ENCODE data around the gene NAGPA. TPM values are rescaled to one million over a fixed set of nuclear protein-coding genes. Genes with fewer than 3 reads are reported as not detected.

The NAGPA gene
- polyA plus RNA-seq, 3 donors from 2014 or later = 26.6 to 50.6 (median 37.2) TPM

DNA sequence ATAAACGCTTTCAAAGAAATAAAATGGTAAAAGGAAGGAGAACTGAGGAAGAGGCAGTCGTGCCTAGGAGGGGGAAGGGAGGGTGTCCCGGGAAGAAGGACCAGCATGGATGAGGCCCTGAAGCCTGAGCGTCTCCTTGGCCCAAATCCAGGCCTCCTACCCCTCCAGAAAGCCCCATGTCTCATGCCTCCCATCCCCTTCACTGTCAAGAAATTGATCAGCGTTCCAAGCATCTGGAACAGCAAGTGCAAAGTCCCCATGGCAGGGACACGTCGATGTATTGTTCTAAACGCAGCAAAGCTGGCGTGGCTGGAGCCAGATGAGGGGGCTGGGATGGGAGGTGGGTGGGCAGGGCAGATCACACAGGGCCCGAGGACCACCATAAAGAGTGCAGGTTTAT lies 53.0 kb downstream of the NAGPA start:
- Mint-ChIP-seq H3K9me3 (no peaks in the 10 kb centered on the region), H3K4me3 (no peak overlapping the region), H3K4me1 (no peaks in the 10 kb centered on the region), H3K36me3 (no peaks in the 10 kb centered on the region), H3K27ac (no peak overlapping the region), H3K27me3 (ENCODE audit: low read depth in 3 of 3) (peaks cover 0 to 5% (median 4%) of the 10 kb centered on the region in 3 donors)
- no peak for DNase-seq

DNA sequence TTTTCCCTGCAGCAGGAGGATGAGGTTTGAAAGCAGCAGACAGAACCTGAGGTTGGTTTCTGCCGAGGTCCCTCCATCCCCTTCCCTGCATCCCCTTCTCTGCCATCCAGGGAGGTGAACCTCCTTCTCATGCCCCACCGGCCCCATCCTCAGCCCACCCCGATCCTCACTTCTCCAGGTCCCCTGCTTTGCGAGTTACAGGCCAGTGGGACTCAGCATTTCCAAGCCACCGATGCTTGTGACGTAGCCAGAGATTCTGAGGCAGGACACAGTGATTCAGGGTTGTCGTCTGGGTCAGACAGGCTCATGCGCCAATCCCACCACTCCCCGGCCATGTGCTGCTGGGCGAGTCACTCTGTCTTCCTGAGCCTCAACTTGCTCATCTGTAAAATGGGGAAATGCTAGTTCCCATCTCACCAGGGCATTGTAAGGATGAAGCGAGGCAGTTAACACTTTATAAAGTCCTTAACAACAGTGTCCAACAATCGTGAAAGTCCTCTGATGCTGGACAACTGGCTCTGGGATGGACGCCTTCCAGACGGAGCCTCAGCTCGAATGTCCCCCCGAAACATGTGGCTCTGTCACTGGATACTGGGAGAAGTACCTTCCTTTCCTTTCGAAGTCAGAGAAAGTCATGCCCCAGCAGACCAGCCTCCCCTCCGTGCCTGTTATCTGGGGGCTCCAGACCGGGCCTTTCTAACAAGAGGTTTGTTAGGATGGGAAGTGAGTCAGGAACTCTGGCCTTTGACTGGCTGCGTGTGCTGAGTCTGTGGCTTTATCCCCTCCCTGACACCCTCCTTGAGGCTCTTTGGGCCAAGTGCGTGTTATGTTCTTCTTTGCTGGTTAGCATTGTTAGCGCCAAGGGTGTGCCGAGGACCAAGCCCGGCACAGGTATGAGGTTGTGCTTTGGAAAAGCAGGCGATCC lies 53.7 kb downstream of the NAGPA start:
- Mint-ChIP-seq H3K36me3 (no peaks in the 10 kb centered on the region), H3K27ac (no peak overlapping the region), H3K4me1 (no peaks in the 10 kb centered on the region), H3K4me3 (no peak overlapping the region), H3K9me3 (peaks cover 0 to 3% (median 0%) of the 10 kb centered on the region in 6 donors), H3K27me3 (ENCODE audit: low read depth in 3 of 3) (peaks cover 0 to 5% (median 4%) of the 10 kb centered on the region in 3 donors)
- DNase-seq = no peak

DNA sequence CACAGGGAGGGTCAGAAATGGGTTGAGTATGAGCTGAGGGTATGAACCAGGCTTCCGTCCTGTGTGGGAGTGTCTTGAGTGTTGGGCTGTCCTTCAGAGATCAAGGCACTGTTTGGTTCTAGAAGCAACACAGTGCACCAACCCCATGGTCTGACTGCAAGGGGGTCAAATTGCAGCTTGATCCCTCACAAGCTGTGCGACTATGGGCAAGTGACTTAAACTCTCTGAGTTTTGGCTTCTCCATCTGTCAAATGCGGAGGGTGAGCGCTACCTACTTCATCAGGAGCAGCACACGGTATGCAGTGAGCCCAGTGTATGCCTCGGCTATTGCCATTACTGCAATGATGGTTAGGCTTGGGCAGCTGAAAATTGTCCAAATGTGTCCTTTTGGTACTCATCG lies 54.6 kb downstream of the NAGPA start:
- Mint-ChIP-seq H3K36me3 (no peaks in the 10 kb centered on the region), H3K27ac (no peak overlapping the region), H3K27me3 (ENCODE audit: low read depth in 3 of 3) (peaks cover 0 to 4% (median 4%) of the 10 kb centered on the region in 3 donors), H3K4me3 (no peak overlapping the region), H3K9me3 (peaks cover 0 to 3% (median 0%) of the 10 kb centered on the region in 6 donors), H3K4me1 (no peaks in the 10 kb centered on the region)
- DNase-seq = no peak

DNA sequence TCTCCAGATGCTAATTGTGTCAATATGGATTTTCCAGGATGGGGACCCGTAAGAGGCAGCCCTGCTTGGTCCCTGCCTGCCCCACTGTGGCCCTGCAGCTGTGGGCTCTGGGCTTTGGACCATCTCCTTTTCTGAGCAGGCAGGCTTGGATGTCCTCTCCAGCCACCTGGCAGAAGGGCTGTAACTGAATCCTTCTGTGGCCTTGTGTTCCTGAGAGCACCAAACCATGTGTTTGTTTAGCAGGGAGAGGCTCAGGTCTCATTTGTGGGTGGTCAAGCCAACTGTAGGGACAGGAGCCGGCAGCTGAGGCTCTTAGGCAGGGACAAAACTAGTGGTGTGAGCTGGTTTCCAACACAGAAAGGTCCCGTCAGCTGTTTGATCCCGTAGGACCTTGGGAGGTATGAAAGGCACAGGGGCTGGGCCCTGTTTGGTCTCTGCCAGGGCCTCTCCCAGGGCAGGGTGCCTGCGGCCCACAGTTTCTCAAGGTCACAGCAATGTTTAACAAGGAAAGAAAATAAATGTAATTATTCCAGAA lies 57.1 kb downstream of the NAGPA start:
- Mint-ChIP-seq H3K27me3 (ENCODE audit: low read depth in 3 of 3) (peaks cover 0 to 6% (median 1%) of the 10 kb centered on the region in 3 donors), H3K4me3 (no peak overlapping the region), H3K4me1 (no peaks in the 10 kb centered on the region), H3K27ac (no peak overlapping the region), H3K9me3 (peaks cover 0 to 5% (median 0%) of the 10 kb centered on the region in 6 donors), H3K36me3 (no peaks in the 10 kb centered on the region)
- DNase-seq = no peak

DNA sequence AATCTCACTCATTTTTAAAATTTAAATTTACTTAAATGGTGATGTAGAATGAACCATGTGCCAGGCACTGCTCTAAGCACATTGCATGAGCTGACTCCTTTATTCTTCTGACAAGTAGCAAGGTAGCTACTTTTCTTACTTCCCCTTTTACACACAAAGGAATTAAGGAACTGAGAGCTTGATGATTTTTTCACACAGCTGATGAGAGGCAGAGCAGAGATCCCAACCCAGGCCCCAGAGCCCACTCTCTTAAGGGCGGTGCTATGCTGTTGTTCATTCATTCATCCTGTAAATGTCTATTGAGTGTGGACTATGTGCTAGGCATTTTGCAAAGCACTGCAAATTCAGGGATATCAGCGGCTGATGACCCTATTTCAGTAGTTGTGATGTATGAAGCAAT lies 57.7 kb downstream of the NAGPA start:
- no peak for DNase-seq
- Mint-ChIP-seq H3K27me3 (ENCODE audit: low read depth in 3 of 3) (peaks cover 1 to 4% (median 2%) of the 10 kb centered on the region in 3 donors), H3K36me3 (no peaks in the 10 kb centered on the region), H3K27ac (no peak overlapping the region), H3K9me3 (peaks cover 0 to 5% (median 0%) of the 10 kb centered on the region in 6 donors), H3K4me1 (no peaks in the 10 kb centered on the region), H3K4me3 (no peak overlapping the region)

Other genes starting within 250 kb of the NAGPA start
- not detected for gene SEPTIN12, start 245.6 kb downstream of the NAGPA start, polyA plus RNA-seq
- gene SMIM22, start 238.6 kb downstream of the NAGPA start, polyA plus RNA-seq = not detected
- gene ROGDI, start 231.3 kb downstream of the NAGPA start, polyA plus RNA-seq = 1 to 10 TPM; 4.8 to 9.3 (median 5.4) TPM
- 10 to 100 TPM; 26.0 to 50.2 (median 27.9) TPM for gene GLYR1, start 186.6 kb downstream of the NAGPA start, polyA plus RNA-seq
- 10 to 100 TPM in 2 of 3 donors, 1 to 10 TPM in 1; 2.8 to 30.7 (median 13.9) TPM for gene UBN1, start 186.5 kb downstream of the NAGPA start, polyA plus RNA-seq
- gene PPL, start 96.8 kb downstream of the NAGPA start, polyA plus RNA-seq = under 1 TPM in 2 of 3 donors, not detected in 1; 0.03 to 0.43 TPM
- gene SEC14L5, start 75.6 kb downstream of the NAGPA start, polyA plus RNA-seq = not detected
- not detected for gene C16orf89, start 32.0 kb upstream of the NAGPA start, polyA plus RNA-seq
- 10 to 100 TPM; 29.2 to 47.5 (median 32.8) TPM for gene ALG1, start 37.9 kb upstream of the NAGPA start, polyA plus RNA-seq
- 10 to 100 TPM in 2 of 3 donors, 1 to 10 TPM in 1; 3.6 to 17.3 (median 11.8) TPM for gene EEF2KMT, start 63.9 kb upstream of the NAGPA start, polyA plus RNA-seq

All from immature natural killer cell (primary cell).